HG02642 (cell line): ENCODE data around the gene PI4KA.
"Not testable (repeated sequence)": the region's sequence is repeated elsewhere in the genome, so short reads cannot be mapped to it uniquely, and the experiment has no call there.

ENCODE experiments used
- ATAC-seq: cut with Tn5 transposase; IDR thresholded peaks from one replicate; pipeline ENCODE4 v1.9.1; 2021; ENCODE audit warnings: mild to moderate bottlenecking; ENCODE audit not compliant: unreplicated experiment, poor library complexity

The PI4KA gene

GRCh38 chr22:20781272-20781990 is 77.2 kb downstream of the PI4KA start:
- no peak for ATAC-seq

GRCh38 chr22:20779818-20780158 is 78.8 kb downstream of the PI4KA start:
- no peak for ATAC-seq

GRCh38 chr22:20779014-20779817 is 79.4 kb downstream of the PI4KA start:
- ATAC-seq: no peak

GRCh38 chr22:20777420-20778177 is 81.0 kb downstream of the PI4KA start:
- ATAC-seq: no peak

- ATAC-seq: no peak
These were observed 81.8 kb downstream of the PI4KA start for GRCh38 chr22:20776624-20777405.

GRCh38 chr22:20775342-20775895 is 83.2 kb downstream of the PI4KA start:
- ATAC-seq: no peak

- no peak for ATAC-seq
These were observed 83.7 kb downstream of the PI4KA start for GRCh38 chr22:20774882-20775281.

GRCh38 chr22:20773793-20774212 is 84.8 kb downstream of the PI4KA start, which contains the start of gene SERPIND1:
Gene SERPIND1 (plus strand): TSS chr22:20774113. CDS start chr22:20779313, 5,200 bp downstream.
- no peak for ATAC-seq

- no peak for ATAC-seq
These were observed 86.5 kb downstream of the PI4KA start for GRCh38 chr22:20771918-20772625.

GRCh38 chr22:20769496-20769826 is 89.2 kb downstream of the PI4KA start:
- not testable (repeated sequence) for ATAC-seq

GRCh38 chr22:20766530-20766929 is 92.1 kb downstream of the PI4KA start:
- ATAC-seq: no peak

- ATAC-seq: no peak
These were observed 92.7 kb downstream of the PI4KA start for GRCh38 chr22:20765938-20766337.

- no peak for ATAC-seq
These were observed 93.9 kb downstream of the PI4KA start for GRCh38 chr22:20764729-20765128.

- no peak for ATAC-seq
These were observed 94.2 kb downstream of the PI4KA start for GRCh38 chr22:20764471-20764720.

- ATAC-seq: no peak
These were observed 94.8 kb downstream of the PI4KA start for GRCh38 chr22:20763630-20764470.

GRCh38 chr22:20762233-20762796 is 96.3 kb downstream of the PI4KA start:
- ATAC-seq: no peak

- ATAC-seq: no peak
These were observed 97.1 kb downstream of the PI4KA start for GRCh38 chr22:20761536-20761935.

- no peak for ATAC-seq
These were observed 98.5 kb downstream of the PI4KA start for GRCh38 chr22:20760084-20760483.
